ENCODE results near the gene POP4. TPM values are rescaled to one million over a fixed set of nuclear protein-coding genes. Genes with fewer than 3 reads are reported as not detected.

The POP4 gene
- total RNA-seq, 1 donor from 2014 or later: 61.2 TPM

DNA sequence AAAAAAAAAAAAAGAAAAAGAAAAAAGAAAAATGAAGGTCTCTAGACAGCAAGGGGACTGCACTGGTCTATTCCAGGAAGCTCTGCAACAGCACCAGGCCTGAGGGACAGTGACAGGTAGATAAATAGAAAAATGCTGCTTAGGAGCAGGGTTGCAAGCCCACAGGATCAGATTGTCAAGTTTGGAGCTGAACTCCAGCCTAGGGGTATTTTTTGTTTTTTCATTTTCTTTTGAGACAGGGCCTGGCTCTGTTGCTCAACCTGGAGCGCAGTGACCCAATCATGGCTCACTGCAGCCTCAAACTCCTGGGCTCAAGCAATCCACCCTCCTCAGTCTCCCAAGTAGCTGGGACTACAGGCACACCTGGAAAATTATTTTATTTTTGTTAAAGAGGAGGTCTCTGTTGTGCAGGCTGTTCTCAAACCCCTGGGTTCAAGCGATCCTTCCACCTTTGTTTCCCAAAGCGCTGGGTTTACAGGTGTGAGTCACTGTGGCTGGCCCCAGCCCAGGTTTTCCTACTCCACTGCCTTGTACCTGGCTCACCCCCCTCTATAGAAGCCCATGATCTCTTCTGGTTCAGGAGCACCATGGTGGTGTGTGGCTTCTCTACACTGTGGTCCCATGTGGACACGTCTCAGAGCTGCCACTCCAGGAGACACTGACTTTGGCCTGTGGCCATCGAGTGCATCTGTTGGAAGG is 23.9 kb downstream of the POP4 start:
- no peak for DNase-seq (ENCODE audit: low spot score)

GRCh38 chr19:29630655-29631054 is 24.6 kb downstream of the POP4 start:
- DNase-seq (ENCODE audit: low spot score): no peak

DNA sequence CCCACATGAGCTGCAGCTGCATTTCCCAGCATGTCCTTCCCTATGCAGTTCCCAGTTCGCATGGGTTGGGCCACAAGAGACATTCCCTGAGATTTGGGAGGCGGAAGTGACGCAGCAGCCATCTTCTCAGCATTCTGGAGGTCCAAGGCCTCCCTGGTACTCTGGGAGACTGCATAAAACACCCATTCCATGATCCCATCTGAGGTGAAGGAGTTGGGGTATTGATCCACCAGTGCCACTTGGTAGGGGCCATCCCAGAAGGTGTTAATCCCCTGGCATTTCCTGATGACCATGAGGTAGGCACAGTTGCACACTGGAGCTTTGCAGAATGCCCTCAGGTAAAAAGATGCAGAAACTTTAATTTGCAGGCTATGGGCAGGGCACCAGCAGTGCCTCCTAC is 25.4 kb downstream of the POP4 start:
- DNase-seq (ENCODE audit: low spot score): no peak

- no peak for DNase-seq (ENCODE audit: low spot score)
Measured at GRCh38 chr19:29634002-29634401, 27.9 kb downstream of the POP4 start.

- DNase-seq (ENCODE audit: low spot score): no peak
Measured at GRCh38 chr19:29634423-29635130, 28.5 kb downstream of the POP4 start.

GRCh38 chr19:29635963-29636362 is 29.9 kb downstream of the POP4 start:
- no peak for DNase-seq (ENCODE audit: low spot score)

- DNase-seq (ENCODE audit: low spot score): peak; percentile 62
Measured at GRCh38 chr19:29636553-29637360, 30.7 kb downstream of the POP4 start.

- DNase-seq (ENCODE audit: low spot score): no peak
Measured at GRCh38 chr19:29639086-29639485, 33.0 kb downstream of the POP4 start.

DNA sequence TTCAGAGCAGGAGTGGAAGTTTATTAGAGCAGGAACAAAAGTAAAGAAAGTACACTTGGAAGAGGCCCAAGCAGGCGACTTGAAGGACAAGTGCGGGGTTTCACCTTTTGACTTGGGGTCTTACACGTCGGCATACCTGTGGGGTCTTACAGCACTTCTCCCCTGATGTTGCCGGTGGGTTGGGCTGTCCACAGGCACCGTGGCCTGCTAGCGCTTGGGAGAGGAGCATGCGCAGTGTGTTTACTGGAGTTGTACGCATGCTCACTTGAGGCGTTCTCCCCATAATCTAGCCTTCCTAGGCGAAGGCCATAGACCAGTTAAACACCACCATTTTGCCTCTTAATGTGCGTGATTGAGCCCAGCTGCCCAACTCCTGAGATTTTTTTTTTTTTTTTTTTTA is 34.1 kb downstream of the POP4 start:
- no peak for DNase-seq (ENCODE audit: low spot score)

GRCh38 chr19:29641597-29641996 is 35.5 kb downstream of the POP4 start:
- DNase-seq (ENCODE audit: low spot score): no peak

DNA sequence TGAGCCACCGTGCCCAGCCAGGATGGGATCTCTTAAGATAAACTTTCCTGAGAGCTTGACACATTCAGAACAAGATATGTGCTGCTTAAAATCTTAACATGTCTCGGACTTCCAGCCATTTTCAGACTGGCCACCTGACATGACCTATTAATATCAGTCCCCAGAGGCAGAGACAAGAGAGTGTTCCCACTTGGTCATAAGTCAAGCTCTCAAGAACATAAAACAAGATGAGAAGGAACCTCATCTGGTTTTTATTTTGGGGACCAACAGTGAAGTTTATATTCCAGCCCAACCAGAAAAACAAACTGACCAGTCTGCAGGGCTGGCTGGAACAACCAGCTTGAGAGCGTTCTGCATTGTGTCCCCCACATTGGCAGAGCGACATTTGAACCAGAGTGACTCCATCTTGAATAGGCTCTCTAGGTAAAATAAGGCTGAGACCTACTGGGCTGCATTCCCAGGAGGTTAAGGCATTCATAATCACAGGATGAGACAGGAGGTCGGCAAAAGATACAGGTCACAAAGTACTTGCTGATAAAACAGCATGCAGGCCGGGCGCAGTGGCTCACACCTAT is 37.4 kb downstream of the POP4 start:
- no peak for DNase-seq (ENCODE audit: low spot score)

DNA sequence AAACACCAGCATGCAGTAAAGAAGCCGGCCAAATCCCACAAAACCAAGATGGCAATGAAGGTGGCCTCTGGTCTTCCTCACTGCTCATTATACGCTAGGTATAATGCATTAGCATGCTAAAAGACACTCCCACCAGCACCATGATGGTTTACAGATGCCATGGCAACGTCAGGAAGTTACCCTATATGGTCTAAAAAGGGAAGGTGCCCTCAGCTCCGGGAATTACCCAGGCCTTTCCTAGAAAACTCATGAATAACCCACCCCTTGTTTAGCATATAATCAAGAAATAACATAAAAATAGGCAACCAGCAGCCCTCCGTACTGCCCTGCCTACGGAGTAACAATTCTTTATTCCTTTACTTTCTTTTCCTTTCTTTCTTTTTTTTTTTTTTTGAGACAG is 38.1 kb downstream of the POP4 start:
- no peak for DNase-seq (ENCODE audit: low spot score)

GRCh38 chr19:29645491-29645867 is 39.4 kb downstream of the POP4 start:
- no peak for DNase-seq (ENCODE audit: low spot score)

DNA sequence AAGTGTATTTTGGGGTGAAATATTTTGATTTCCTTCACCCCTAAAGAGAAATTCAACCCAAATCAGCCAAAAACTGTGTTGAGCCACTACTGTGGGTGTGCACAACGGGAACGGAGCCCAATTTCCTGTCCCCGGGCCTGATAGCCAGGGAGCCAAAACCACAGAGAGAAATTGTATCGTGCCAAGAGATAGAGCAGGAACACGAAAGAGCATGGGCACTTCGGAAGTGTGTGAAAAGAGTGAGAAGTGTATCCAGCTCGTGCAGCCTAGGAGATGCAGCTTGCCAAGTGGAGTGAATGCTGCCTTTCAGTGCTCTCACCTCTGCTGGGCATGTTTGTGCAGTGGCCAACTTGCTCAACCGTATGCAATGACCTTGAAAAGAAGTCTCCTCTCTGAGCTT is 39.8 kb downstream of the POP4 start:
- DNase-seq (ENCODE audit: low spot score): peak; percentile 68

DNA sequence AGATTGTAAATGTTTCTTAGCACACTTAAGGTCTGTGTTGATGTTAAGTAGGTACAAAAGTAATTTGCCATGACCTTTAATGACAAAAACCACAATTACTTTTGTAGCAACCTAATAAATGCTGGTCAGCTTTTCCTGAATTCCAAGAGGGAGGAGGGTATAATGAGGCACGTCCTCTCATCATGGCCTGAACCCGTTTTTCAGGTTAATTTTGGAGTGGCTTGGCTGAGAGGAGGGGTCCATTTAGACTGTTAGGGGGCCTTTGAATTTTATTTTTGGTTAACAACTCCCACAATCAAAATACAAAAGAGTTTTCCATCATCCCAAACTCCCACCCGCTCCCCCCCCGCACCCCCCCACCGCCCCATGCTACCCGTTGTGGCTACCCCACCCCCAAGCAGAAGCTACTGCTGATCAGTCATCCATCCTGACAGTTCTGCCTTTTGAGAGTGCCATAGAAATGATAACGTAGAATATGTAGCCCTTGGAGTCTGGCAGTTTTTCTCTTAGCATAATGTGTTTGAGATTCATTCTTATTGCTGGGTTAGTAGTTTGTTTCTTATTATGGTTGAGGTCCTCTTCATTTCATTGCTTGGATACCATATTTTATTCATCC is 44.8 kb downstream of the POP4 start:
- no peak for DNase-seq (ENCODE audit: low spot score)

DNA sequence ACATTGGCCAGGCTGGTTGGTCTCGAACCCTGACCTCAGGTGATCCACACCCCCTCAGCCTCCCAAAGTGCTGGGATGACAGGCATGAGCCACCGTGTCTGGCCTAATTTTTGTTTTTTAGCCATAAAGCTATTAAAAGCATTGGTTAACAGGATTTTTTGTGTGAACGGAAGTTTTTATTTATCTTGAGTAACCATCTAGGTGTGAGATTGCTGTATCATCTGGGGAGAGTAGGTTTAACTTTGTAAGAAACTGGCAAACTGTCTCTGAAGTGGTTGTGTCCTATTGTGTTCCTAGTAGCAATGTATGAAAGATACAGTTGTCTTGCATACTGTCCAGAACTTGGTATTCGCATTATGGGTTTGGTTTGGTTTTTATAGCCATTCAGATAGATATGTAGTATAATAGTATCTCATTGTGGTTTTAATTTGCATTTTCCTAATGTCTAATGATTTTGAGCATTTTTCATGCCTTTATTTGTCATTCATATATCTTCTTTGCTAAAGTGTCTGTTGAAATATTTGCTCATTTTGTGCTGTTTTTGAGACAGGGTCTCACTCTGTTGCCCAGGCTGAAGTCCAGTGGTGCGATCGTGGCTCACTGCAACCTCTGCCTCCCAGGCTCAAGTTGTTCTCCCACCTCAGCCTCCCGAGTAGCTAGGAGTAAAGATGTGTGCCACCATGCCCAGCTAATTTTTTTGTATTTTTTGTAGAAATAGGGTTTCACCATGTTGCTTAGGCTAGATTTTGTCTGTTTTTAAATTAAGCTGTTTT is 45.7 kb downstream of the POP4 start:
- DNase-seq (ENCODE audit: low spot score): no peak

DNA sequence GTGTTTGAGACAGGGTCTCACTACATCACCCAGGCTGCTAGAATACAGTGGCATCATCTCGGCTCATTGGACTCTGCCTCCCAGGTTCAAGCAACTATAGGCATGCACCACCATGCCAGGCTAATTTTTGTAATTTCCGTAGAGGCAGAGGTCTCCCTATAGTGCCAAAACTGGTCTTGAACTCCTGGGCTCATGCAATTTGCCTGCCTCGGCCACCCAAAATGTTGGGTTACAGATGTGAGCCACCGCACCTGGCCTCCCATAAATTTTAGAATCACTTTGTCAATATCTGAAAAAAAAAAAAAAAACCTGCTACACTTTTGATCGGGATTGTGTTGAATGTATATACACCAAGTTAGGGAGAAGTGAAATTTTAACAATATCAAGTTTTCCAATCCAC is 47.3 kb downstream of the POP4 start:
- no peak for DNase-seq (ENCODE audit: low spot score)

DNA sequence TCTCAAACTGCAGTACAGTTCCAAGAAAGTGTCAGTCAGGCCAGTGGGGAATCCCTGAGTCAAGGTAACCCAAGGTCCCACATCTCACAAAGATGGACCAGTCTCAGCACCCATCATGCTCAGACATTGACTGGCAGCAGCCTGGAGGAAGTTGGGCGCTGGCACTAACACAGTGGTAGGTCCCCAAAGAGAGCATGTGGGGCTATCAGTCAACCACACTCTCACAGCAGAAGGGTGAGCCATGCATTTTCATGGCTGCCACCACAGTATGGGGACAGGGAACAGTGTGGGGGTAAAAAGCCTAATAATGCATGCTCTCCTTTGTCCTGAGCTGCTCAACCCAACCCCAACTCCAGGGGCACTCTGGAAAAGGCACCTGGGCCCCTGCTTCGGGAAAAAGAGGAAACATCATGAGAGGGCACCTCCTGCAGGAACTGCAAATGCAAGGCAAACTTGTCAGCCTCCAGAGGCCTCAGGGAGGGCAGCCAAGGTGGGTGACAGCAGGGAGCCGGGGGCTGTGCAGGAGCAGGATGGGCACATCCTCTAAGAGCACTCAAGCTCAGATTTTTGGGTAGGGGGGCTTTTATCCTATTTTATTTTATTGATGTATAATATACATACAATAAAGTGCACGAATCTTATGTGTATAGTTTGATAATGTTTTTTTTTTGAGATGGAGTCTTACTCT is 49.7 kb downstream of the POP4 start:
- DNase-seq (ENCODE audit: low spot score): no peak

- peak; percentile 7 for DNase-seq (ENCODE audit: low spot score)
Measured at GRCh38 chr19:29658221-29658991, 52.3 kb downstream of the POP4 start.

DNA sequence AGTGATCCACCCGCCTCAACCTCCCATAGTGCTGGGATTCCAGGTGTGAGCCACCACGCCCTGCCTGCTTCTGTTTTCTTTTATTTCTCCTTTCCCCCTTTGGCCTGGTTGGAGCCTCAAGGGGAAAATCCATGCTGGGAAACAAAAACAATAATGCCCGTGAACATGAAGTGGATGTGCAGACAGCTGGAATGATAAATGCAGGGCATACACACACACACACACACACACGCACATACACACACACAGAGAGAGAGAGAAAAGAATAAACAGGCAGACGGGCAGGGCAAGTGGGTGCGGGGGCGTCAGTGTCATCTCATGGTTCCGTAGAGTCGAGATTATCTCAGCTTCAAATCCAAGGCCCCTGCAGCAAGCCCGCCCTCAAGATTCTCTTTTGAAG is 54.8 kb downstream of the POP4 start:
- peak; percentile 90 for DNase-seq (ENCODE audit: low spot score)

All from umbilical cord (tissue), 2 donors.